ENCODE measurements around the gene COL7A1.

DNA sequence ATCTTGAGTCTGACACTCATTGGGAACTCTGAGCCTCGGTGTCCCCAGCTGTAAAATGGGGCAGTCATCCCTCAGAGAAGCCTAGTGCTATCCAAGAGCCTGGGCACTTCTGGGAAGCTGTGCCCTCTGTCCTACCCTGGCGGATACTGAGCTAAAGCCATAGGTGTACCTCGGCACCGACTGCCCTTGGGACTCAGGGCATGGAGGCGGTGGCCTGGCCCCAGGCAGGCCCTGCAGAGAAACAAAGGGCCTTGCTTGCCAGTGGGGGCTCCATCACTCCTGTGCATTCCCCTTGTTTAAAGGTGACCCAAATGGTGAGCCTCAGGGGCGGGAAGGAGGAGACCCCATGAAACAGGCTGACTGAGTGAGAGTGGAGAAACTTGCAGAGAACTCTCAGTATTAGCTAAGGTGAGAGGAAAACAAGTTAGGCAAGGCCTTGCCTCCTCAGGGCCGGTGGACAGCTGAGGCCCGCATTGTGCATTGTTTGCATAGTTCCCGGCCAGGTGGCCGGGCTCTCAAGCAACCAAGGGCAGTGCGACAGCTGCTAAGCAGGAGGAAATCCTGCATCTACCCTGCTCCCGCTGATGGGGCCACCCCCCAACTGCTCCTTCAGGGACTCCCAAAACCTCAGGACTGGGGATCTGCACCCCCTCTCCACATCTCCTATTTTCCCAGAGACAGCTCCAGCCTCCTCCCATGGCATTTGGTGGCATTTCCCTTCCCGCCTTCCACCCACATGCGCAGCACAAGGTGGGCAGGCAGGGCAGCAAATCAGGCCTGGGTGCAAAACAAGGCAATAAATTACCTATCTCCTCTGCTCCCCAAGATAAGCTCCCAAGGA lies 42.8 kb downstream of the COL7A1 start:
- TF ChIP-seq CTCF (IDR thresholded peaks at IDR 0.05) (no peak), POLR2A (IDR thresholded peaks at IDR 0.05) (no peak)

All from adrenal gland (tissue), 5 donors.